HG03039 (cell line): ENCODE data around the gene MYLIP.

Experiments
- ATAC-seq: cut with Tn5 transposase; IDR thresholded peaks from one replicate; pipeline ENCODE4 v1.9.1; 2021; ENCODE audit warnings: mild to moderate bottlenecking, moderate library complexity; ENCODE audit not compliant: unreplicated experiment

MYLIP gene

DNA sequence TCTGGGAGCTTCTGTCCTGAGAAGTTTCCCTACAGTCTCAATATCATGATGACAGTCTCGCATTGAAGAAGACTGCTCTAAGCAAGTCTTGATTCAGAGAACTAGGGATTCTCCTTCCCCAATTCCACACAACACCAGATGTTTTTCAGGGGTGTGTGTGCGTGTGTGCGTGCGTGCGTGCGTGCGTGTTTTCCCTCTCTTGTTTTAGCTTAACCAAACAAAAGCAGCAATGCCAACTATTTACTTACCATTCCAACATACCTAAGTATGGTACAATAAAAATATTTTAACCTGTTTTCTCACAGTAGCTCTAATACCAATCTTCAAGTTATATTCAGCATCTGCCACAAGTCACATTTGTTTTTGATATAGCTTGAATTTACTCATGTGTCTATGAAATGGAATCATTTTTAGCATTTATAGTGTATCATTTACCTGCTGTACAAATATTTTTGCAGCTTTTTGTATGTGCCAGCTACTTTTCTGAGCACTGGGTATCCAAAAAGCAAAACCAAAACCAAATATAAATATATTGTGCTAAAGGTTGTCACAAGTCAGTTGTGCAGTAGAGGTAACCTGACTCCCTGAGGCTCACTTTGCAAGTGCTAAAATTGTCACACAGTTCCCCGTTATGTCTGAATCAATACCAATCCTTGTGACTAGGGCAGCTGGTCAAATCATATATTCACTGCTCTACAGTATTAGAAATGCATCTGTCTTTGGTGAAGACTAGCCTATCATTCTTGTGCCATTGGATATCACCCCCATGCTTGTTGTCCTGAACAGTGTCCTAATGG is 21.7 kb upstream of the MYLIP start:
- ATAC-seq: no peak

DNA sequence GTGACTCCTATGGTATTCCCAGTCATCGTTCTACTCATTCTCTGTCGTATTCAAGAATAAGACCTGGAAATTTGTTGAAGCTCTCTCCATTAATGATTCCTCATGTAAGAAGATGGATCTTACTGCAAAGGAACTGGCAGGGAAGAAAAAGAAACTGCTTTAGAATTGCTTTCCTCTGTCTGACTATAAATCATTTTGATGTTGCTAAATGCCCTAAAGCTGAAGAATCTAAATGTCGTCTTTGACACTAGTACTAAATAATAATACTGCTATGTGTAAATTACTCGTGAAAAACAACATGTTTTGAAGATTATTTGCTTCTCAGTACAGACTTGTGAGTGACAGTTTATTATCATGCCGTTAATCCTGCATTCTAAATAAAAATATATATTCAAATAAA is 20.5 kb upstream of the MYLIP start:
- no peak for ATAC-seq

DNA sequence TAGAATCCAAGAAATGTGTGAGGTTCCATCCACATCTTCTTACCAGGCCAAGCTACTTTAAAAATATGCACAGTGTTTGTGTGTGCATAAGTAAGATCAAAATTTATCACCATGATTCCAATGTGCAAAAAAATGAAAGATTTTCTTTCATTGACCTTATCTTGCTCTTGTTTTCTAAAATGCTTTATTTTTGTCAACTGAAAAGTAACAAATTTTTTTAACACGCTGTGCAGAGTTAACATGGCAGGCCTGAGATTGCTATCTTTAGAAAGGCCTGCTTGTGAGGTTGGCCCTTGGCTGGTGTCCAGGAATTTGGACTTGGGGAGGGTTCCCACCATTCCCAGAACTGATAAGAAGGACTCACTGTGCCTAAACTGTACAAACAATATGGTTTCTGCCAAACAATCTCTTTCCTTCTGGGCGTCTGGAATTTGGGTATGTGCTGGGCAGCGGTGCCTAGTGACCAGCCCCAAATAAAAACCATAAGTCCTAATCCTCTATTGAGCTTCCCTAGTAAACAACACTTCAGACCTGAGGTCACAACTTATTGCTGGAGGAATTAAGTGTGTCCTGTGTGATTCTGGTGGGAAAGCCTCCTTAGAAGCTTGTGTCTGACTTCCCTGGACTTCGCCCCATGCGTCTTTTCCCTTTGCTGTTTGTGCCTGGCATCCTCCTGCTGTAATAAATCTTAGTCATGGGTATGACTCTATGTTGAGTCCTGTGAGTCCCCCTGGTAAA is 19.8 kb upstream of the MYLIP start:
- no peak for ATAC-seq

DNA sequence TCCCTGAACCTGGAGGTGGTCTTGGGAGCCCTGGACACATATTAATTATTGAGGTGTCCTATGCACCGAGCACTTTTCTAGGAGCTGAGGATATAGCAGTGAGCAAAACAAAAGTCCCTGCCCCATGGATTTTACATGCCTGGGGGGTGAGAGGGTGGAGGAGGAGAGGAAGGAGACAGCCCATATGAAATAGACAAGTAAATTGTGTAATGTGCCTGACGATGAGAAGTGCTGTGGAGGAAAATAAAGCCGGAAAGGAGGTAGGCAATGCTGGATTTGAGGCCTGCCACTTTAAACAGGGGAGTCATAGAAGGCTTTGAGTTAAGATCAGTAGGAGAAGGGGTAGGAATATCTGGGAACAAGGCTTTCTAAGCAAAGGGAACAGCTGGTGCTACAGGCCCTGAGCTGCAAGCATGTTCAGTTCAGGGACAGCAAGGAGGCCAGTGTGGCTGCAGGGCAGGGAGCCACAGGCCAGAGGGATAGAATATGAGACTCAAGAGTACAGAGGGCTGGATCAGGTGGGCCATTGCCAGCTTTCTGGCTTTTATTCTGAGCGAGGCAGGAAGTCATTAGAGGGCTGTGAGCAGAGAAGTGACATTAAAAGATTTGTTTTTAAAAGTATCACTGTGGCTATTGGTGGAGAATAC is 19.1 kb upstream of the MYLIP start:
- no peak for ATAC-seq

DNA sequence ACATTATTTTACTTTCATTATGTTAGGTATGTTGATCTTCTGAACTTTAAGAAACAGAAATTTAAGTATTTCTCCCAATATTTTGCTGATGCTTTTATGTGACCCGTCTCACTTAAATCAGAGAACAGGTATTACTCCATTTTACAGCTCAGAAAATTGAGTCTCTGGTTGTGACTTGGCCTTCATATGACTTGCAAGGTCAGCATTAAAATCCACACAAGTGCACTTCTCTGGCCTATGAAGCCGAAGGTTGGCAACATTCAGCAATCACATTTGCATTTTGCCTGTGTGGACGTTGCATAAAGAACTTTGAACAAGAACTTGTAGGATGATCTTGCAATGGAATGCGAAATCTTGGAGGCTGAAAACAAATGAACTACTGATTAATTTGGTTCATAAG is 10.1 kb upstream of the MYLIP start:
- no peak for ATAC-seq

DNA sequence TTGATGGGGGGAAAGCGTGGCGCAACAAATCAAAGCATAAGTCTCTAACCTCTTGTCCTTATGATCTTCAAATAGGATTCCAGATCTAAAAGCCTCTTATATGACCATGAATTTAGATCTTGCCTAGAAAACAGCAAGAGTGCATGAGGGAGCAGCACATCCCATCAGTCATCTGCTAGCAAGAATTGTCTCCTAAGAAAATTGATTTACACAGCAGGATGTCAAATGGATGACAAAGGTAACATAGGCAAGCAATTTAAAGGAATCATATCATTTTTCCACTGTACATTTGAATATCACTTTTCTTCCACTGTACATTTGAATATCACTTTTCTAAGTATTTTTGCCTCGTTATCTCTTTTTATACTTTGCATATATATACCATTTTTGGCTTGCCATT is 7.5 kb upstream of the MYLIP start:
- no peak for ATAC-seq

DNA sequence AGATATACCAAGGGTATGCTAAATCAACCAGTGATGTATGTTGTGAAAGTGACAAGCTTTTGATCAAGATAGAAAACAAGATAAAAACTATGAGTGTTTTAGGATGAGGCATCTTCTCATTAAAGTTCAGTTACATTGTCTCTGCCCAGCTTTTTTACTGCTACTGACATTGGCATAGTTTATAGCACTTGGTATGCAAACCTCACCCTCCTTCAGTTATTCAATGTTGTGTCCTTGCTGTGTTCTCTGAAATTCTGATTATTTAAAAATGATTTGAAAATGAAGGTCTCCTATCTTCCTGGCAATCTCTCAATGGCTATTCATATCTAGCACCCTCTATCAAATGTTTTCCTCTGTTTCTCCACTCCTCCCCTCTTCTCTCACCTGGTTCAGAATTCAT is 6.7 kb upstream of the MYLIP start:
- no peak for ATAC-seq

DNA sequence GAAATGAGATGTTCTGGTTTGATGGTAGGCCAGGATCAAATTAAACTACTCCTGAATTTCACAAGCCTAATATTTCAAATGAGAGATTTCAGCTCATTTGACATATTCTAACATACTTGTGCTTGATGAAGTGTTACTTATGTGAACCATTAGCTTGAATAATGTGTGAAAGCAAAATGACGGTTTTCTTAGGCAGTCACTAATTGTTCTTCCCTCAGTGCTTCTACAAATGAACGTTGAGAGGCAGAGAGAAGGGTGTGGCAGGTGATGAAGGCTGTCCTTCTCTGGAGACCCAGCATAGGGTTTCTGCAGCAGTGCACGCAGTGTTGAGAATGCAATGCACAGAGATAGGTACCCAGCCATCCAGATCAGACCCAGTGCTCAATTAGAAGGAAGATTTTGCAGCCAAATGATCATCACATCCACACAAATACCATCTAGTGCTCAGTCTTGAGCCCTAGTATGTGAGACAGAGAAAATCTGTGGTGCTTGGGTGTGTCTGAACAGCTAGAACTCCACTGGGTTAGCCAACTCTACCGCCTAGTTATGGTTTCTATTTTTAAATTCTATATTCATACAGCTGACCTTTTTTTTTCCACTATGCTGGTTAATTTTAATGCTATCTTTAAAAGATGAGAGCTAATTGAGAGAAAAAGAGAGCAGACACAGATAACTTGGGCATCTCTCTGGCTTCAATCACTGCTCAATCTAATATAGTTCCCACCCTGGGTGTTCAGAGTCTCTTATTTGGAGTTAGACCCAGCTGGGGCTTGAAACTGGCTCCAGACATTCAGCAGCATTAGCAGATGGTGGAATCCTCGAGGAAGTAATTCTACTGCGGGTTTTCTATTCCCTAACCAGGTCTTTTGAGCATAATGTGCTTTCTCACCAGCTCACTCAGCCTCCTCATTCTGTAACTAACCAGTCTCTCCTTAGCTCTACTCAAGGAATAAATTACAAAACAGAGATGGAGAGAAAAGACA is 4.4 kb upstream of the MYLIP start:
- no peak for ATAC-seq

DNA sequence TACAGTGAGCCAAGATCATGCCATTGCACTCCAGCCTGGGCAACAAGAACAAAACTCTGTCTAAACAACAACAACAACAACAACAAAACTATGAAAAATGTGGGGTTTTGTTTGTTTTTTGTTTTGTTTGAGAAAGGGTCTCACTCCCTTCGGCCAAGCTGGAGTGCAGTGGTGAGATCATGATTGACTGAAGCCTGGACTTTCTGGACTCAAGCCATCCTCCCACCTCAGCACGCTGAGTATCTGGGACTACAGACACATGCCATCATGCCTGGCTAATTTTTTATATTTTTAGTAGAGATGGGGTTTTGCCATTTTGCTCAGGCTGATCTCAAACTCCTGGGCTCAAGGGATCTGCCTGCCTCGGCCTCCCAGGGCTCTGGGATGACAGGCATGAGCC is 2.8 kb upstream of the MYLIP start:
- no peak for ATAC-seq

DNA sequence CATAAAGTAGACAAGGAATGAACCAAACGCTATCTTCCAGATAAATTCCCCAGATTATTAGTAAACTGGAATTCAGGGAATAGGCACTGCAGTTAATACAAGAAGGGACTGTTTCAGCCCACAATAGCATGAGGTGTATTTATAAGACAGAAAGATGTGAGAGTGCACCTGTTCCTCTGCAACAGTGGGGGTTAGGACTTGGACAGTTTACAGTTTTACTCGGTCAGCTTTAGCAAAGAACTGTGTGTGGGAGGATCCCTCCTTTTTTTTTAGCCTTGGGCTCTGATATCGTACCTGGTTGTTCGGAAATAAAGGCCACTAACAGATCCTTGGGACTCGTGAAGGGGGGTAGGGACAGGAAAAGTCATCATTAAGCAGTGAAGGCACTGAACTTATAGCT is 2.0 kb upstream of the MYLIP start:
- ATAC-seq: no peak

DNA sequence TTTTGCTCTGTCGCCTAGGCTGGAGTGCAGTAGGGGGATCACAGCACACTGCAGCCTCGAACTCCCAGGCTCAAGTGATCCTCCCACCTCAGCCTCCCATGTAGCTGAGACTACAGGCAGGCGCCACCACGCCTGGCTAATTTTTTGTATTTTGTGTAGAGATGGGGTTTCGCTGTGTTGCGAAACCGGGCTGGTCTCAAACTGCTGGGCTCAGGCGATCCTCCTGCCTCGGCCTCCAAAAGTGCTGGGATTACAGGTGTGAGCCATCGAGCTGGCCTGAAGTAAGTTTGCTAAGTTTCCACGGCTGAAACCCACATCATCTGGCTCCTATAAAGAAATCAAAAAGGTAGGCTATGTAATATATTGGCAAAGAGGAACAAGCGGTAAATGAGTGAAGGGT is 1.4 kb upstream of the MYLIP start:
- ATAC-seq: no peak

DNA sequence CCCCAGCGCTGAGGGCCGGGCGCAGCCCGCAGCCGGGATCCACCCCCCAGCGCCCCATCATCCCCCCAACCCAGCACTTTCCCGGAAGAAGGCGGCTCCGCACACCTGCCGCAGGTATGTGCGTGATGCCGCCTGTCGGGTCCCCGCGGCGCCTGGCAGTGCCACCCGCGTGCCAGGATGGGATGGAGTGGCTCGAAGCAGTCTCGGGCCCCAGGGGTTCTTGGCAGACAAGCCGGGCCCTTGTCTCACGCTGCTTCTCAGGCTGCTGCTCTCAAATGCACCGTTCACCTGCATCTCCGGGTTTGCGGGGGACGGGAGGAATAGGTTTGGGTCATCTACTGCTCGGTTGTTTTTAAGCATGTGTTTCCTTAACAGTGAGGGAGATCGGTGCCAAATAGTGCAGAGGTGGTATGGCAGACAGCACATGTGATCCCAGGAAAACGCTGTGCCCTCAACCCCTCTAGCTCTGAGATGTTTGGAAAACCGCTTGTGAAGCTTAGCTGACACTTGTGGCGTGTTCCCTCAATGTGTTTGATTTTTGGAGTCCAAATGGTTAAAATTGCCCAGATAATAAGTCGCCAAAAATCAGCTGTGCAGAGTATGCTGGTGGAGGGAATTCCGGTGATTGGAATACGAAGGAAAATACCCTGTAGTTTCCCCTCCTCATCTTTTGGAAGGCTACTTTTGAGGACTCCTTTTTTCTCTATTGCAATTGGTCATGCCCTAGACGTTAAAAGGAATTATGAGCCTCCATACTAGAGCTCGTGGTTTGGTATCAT is 926 bp downstream of the MYLIP start:
- no peak for ATAC-seq

DNA sequence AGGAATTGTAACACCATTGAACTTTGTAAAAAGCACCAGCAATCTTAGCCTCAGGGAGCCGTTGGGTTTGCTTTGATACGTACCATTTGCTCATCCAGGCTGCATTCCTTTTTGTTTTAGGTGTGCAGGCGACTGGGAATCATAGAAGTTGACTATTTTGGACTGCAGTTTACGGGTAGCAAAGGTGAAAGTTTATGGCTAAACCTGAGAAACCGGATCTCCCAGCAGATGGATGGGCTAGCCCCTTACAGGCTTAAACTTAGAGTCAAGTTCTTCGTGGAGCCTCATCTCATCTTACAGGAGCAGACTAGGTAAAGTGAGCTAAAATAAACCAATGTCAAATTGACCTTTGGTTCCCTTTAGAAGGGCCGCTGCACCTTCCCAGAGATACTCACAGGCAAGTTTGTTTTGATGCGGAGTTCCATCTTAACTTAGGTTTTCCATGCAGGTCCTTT is 1.6 kb downstream of the MYLIP start:
- no peak for ATAC-seq

DNA sequence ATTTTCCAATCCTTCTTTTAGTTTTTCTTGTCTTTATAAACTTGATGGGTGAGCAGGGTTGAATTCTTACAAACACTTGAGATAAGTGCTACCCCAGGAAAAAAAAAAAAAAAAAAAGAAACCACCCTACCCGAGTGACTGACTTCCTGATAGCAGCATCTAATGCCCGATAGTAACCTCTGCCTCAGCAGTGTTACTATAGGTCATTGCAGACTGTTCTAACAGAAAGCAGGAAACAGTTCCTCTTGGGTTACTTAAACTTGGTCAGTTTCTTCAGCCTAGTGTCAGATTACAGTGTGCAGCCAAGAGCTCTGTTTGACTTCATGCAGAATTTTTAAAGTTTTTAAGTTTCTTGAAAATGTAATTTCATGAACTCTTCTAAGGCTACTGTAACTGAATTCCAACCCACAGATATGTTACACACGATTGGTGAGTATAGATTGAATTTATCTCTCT is 2.1 kb downstream of the MYLIP start:
- ATAC-seq: peak; percentile 48

DNA sequence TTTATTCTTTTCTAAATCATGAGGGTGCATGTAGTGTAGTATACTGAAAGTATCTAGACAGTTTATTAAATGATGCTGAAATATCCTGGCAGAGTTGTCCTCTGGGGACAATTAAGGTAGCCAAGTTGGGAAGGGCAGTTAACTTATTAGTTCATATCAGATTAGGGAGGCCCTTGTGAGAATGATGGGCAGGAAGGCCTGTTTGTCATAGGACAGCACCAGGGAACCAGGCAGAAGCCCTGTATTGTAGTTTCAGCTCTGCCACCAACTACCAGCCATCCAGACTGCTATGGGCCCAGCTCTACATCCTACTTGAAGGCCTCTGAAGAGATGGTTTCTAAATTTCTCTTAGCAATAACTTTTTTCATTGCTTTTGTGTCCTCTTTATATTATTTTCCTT is 4.0 kb downstream of the MYLIP start:
- no peak for ATAC-seq

DNA sequence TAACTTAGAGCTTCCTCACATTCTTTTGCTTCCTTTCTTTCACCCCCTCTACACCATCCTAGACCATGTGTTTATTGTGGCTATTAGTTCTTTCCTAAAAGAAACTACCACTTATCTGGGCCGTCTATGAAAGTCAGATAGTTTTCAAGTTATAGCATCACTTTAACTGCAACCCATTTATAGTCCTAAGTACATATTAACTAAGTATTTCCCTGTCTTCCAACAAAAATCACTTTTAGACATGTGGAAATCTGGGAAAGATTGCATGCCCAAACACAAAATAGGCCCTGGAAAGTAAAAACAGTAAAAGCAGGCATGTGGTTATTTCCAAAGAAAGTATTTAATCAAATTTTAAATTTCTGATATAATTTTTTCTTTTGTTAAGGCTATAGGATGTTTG is 5.5 kb downstream of the MYLIP start:
- no peak for ATAC-seq

DNA sequence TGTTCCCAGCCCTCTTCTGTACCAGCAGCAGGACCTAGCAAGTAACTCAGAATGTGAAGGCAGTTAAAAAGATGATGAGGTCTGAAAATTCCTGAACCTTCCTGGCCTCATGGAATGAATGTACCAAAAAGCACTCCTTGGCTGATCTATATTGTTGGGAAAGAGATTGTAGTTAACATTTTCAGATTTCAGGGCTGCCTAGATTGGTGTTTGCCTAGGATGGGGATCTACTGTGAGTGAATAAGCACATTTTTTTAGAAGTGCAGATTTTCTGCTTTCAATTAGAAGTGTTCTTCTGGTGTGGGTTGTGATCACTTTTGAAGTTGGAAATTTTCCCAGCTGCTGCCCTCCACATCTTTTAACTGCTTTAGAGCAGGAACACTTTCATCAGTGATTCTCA is 6.2 kb downstream of the MYLIP start:
- no peak for ATAC-seq

DNA sequence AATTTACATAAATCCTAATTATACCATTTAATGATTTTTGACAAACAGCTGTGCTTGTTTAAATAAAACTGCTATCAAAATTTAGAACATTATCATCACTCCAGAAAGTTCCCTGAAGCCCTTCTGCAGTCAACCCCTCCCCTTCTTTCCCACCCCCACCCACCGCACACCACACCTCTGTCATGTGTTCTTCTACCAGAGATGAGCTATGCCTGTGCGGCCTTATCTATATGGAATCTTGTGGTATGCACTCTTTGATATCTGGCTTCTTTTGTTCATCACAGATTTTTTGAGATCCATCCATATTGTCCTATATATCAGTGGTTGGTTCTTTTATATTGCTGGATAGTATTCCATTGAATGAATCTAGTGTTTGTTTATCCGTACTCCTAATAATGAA is 7.2 kb downstream of the MYLIP start:
- ATAC-seq: no peak

DNA sequence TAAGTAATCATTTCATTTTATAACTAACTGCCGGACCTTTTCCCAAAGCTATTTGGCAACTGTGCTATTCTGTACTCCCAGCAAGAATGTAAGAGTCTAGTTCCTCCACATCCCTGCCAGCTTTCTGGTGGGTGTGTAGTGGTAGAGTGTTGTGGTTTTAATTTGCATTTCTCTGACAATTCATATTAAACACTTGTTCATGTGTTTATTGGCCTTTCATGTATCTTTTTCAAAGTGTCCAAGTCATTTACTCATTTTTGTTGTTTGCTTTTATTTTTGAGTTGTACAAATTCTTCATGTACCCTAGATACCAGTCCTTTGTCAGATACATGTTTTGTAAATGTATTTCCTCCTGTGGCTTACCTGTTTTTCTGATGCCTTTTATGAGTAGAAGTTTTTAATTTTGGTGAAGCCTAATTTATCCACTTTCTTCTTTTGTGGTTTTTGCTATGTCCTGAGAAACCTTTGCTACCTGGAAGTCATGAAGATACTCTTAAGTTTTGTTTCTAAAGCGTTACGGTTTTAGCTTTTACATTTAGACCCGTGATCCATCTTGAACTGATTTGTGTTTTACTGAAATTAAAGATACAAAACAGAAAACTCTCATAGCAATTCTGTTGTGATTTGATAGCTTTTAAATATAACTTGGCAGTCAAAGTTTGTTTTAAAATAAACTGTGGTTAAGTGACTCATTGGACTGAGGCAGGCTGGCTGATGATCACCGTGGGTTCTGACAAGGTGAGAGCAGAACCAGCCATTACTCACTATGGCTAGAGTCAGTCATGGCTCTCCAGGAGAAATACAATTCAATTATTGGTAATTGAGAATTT is 8.0 kb downstream of the MYLIP start:
- no peak for ATAC-seq
